GM10248 (cell line): ENCODE measurements around the gene LZTS2.

Experiments used
- CTCF ChIA-PET: fragments of 300-600 bp; sonication (Branson Sonifier 250); formaldehyde crosslinking; extraction: SDS; loops from one replicate; lab custom pipeline; 2021; ENCODE audit warnings: antibody characterized with exemption; lab: Yijun Ruan, JAX
- POLR2A ChIA-PET: fragments of 350-650 bp; sonication (Branson Sonifier 250); formaldehyde crosslinking; extraction: SDS; loops from one replicate; lab custom pipeline; 2020; ENCODE audit warnings: antibody characterized with exemption; lab: Yijun Ruan, JAX
- DNase-seq: peaks from one replicate; pipeline ENCODE4 v3.0.0; 2012; ENCODE audit errors: extremely low spot score
- TF ChIP-seq, protein P1 (sequence below): IDR thresholded peaks from 2 replicates; pipeline ENCODE4 v1.5.1; 2012; ENCODE audit warnings: mild to moderate bottlenecking, low read depth; ENCODE audit errors: extremely low read depth, missing control alignments, control extremely low read depth

LZTS2 gene

DNA sequence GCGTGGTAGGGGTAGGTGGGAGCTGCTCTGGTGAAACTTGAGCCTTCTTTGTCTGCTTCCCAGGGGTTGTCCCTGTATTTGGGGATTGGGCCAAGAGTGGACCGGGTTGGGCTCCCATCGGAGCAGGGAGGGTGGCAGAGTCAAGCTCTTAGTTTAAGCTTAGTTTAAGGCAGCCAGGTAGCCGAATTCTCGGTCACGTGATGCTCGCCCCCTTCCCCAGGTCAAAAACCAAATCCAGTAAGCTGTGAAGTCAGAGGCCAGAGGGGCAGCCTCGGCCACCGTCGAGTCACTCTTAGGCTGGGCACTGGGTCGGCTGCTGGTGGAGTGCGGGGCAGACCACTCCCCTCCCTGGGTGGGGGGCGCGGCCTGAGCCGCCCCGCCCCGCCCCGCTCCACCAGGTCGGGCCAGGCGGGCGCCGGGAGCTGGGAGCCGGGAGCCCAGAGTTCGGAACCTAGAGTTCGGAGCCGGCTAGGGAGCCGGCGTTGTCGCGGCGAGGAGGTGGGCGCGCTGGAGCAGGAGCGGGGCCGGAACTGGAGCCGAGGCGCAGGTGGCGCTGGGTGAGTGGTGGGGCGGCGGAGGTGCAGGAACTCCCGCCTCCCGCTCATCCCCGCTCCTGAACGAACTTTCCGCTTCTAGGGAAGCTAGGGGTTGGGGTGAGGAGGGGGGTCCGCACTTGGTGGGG lies 2.8 kb upstream of the LZTS2 start:
- TF ChIP-seq, protein P1, sequence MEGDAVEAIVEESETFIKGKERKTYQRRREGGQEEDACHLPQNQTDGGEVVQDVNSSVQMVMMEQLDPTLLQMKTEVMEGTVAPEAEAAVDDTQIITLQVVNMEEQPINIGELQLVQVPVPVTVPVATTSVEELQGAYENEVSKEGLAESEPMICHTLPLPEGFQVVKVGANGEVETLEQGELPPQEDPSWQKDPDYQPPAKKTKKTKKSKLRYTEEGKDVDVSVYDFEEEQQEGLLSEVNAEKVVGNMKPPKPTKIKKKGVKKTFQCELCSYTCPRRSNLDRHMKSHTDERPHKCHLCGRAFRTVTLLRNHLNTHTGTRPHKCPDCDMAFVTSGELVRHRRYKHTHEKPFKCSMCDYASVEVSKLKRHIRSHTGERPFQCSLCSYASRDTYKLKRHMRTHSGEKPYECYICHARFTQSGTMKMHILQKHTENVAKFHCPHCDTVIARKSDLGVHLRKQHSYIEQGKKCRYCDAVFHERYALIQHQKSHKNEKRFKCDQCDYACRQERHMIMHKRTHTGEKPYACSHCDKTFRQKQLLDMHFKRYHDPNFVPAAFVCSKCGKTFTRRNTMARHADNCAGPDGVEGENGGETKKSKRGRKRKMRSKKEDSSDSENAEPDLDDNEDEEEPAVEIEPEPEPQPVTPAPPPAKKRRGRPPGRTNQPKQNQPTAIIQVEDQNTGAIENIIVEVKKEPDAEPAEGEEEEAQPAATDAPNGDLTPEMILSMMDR: no peak
- peak; percentile 72 for DNase-seq
- ChIA-PET CTCF (interaction anchor here (0.8 to 6.6 kb wide), 15 partner anchors 11 to 95 kb away, joined by 3 to 101 read pairs (median 6); partner anchors contain the start of genes MRPL43, PDZD7, SFXN3 and SLF2), POLR2A (no interaction called here)

DNA sequence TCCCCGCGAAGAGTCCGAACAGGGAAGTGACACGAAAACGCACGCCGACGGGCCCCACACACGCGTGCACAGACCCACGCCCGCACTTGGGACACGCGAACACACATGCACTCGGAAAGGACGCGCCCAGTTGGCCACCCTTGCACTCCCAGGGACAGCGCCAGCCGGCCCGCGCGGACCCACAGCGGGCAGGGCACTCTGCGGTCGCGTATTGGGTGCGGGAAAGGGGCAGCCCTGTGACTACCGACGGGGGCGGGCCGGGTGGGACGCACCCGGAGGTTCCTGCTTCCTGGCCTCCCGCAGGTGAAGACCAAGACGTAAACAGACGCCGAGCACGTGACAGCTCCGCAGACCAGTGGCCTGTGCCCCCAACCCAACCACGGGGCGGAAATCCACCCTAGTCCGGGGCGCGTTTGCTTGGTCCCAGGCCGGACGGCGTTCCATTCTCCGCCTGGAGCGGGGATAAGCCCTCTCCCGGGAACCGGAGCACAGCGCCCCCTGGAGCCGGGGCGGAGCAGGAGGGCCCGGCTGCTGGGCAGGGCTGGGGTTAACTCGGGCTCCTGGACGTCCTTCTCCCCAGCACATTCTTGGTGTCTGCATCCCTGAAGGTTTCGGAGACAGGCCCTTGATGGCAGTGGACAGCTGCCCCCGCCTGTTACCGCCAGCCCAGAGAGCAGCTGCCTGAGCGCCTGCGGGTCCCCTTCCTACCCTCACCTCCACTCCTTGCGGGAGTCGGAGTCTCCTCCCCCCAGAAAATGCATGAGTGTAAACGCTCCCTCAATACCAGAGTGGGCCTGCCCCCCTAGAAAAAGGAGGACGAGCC lies 2.0 kb upstream of the LZTS2 start:
- ChIA-PET CTCF (interaction anchor here (0.8 to 6.6 kb wide), 22 partner anchors 12 to 144 kb away, joined by 3 to 101 read pairs (median 5); partner anchors contain the start of genes MRPL43, PDZD7, SFXN3 and SLF2), POLR2A (no interaction called here)
- peak; percentile 84 for DNase-seq
- TF ChIP-seq, protein P1: peak; percentile 75

- ChIA-PET POLR2A (no interaction called here), CTCF (interaction anchor here (0.9 to 6.6 kb wide), 17 partner anchors 11 to 143 kb away, joined by 3 to 101 read pairs (median 6); partner anchors contain the start of genes MRPL43, PDZD7, SFXN3 and SLF2)
- TF ChIP-seq, protein P1: no peak
- peak; percentile 72 for DNase-seq
Measured at GRCh38 chr10:100998183-100998990, 1.2 kb upstream of the LZTS2 start.

DNA sequence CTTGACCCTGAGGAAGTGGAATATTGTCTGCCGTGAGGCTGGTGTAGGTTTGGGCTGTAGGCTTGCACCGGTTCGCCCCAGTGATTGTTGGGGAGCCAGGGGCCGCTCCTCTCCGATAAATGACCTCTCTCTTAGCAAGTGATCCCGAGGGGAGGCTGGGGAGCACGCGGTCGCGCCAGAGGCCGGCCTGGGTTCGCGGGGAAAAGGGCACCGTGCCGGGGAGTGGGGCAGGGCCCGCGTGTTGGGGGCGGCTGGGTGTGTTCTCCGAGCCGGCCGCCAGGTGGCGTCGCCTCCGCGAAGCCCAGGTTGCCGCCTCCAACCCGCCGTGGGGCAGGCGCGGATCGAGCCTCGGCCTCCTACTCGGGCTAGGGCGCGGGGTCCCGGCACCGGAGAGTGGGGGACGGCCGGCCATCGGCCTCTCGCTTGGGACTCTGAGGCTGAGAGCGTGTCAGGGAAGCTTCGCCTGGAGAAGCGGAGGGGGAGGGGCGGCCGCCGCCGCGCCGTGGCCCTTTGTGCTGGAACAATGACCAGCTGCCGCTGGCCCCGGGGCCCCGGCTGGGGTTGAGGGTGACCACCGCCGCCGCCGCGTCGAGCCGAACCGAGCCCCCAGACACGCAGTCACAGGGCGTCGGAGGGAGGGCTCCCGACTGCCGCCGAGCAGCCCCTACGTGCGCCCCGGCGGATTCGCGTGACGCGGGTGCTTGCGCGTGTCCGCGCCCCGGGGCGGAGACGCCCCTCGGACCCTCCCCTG lies 442 bp upstream of the LZTS2 start:
- peak; percentile 92 for DNase-seq
- POLR2A ChIA-PET: no interaction called here
- CTCF ChIA-PET: interaction anchor here (0.6 to 6.6 kb wide), 17 partner anchors 10 to 111 kb away, joined by 3 to 101 read pairs (median 3); partner anchors contain the start of genes MRPL43, PDZD7, SFXN3 and TWNK
- TF ChIP-seq, protein P1: peak; percentile 77

- TF ChIP-seq, protein P1: no peak
- no peak for DNase-seq
- ChIA-PET CTCF (interaction anchor here (0.9 to 6.6 kb wide), 9 partner anchors 9 to 88 kb away, joined by 3 to 101 read pairs (median 4); partner anchors contain the start of genes MRPL43 and TWNK), POLR2A (no interaction called here)
Measured at GRCh38 chr10:101000127-101000914, 713 bp downstream of the LZTS2 start.
